HEK293T (cell line): ENCODE measurements around the gene IL3.

Source experiments
- CTCF ChIA-PET: fragments of 350-600 bp; formaldehyde crosslinking; extraction: SDS; loops from one replicate; lab custom pipeline; 2021; ENCODE audit warnings: antibody characterized with exemption, inconsistent platforms; lab: Yijun Ruan, JAX
- POLR2A ChIA-PET: fragments of 350-600 bp; formaldehyde crosslinking; extraction: SDS; loops from one replicate; lab custom pipeline; 2020; ENCODE audit warnings: antibody characterized with exemption, inconsistent platforms; lab: Yijun Ruan, JAX
- DNase-seq: peaks from one replicate; pipeline ENCODE4 v3.0.0; 2012; ENCODE audit warnings: mixed read lengths; ENCODE audit errors: extremely low spot score
- ARNT ChIP-seq: fragments of 450-650 bp; IDR thresholded peaks from 2 replicates; pipeline ENCODE4 v1.6.1; 2017; ENCODE audit warnings: mild to moderate bottlenecking
- BHLHE40 ChIP-seq: fragments of 450-650 bp; IDR thresholded peaks from 2 replicates; pipeline ENCODE4 v1.6.1; 2016; ENCODE audit warnings: mild to moderate bottlenecking, moderate library complexity, borderline replicate concordance
- CTBP1 ChIP-seq: fragments of 450-650 bp; IDR thresholded peaks from 2 replicates; pipeline ENCODE4 v1.6.1; 2016; ENCODE audit warnings: borderline replicate concordance
- ELF4 ChIP-seq: fragments of 450-650 bp; IDR thresholded peaks from 2 replicates; pipeline ENCODE4 v1.6.1; 2017; ENCODE audit warnings: antibody characterized with exemption
- FOXA1 ChIP-seq: fragments of 450-650 bp; IDR thresholded peaks from 2 replicates; pipeline ENCODE4 v1.6.1; 2016; ENCODE audit warnings: mild to moderate bottlenecking
- FOXK2 ChIP-seq: fragments of 450-650 bp; IDR thresholded peaks from 2 replicates; pipeline ENCODE4 v1.6.1; 2016; ENCODE audit warnings: mild to moderate bottlenecking
- FOXM1 ChIP-seq: fragments of 450-650 bp; IDR thresholded peaks from 2 replicates; pipeline ENCODE4 v1.6.1; 2017; ENCODE audit warnings: mild to moderate bottlenecking, borderline replicate concordance
- HDGF ChIP-seq: fragments of 450-650 bp; IDR thresholded peaks from 2 replicates; pipeline ENCODE4 v1.6.1; 2017; ENCODE audit warnings: antibody characterized with exemption, borderline replicate concordance
- L3MBTL2 ChIP-seq: fragments of 450-650 bp; conservative IDR thresholded peaks from 2 replicates; pipeline ENCODE4 v1.6.1; 2016; ENCODE audit warnings: mild to moderate bottlenecking
- LEF1 ChIP-seq: fragments of 450-650 bp; IDR thresholded peaks from 2 replicates; pipeline ENCODE4 v1.6.1; 2017; ENCODE audit warnings: mild to moderate bottlenecking, borderline replicate concordance
- NFRKB ChIP-seq: fragments of 450-650 bp; IDR thresholded peaks from 2 replicates; pipeline ENCODE4 v1.6.1; 2016; ENCODE audit warnings: mild to moderate bottlenecking, moderate library complexity
- PKNOX1 ChIP-seq: fragments of 450-650 bp; IDR thresholded peaks from 2 replicates; pipeline ENCODE4 v1.6.1; 2016
- SP1 ChIP-seq: fragments of 450-650 bp; IDR thresholded peaks from 2 replicates; pipeline ENCODE4 v1.6.1; 2017
- SUZ12 ChIP-seq: fragments of 450-650 bp; IDR thresholded peaks from 2 replicates; pipeline ENCODE4 v1.6.1; 2016; ENCODE audit warnings: mild to moderate bottlenecking
- TARDBP ChIP-seq: fragments of 450-650 bp; IDR thresholded peaks from 2 replicates; pipeline ENCODE4 v1.6.1; 2016
- ZNF384 ChIP-seq: fragments of 450-650 bp; IDR thresholded peaks from 2 replicates; pipeline ENCODE4 v1.6.1; 2016

Gene IL3

DNA sequence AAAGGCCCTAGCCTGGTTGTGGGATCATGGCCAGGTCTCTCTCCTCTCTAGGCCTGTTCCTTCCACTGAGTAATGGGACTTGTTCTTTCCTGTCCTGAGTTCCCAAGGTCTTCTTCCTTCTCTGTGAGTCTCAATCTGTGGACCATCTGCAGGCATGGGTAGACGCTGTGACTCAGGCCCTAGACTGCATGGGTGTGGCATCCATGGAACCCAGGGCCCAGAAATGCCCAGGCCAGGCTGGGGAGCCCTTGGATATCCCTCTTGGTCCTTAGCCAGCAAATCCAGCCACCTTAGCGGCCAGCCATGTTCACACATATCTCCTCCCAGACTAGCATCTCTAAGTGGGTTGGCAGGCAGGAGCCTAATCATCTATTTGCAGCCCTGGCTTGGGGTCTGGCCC is 46.7 kb upstream of the IL3 start:
- ChIA-PET POLR2A (no interaction called here), CTCF (no interaction called here)
- TF ChIP-seq ELF4, result no peak
- TF ChIP-seq FOXM1, result no peak
- TF ChIP-seq BHLHE40, result no peak
- TF ChIP-seq LEF1, result no peak
- no peak for TF ChIP-seq ZNF384
- TF ChIP-seq NFRKB, result no peak
- no peak for TF ChIP-seq PKNOX1
- TF ChIP-seq ARNT, result no peak
- TF ChIP-seq FOXA1, result no peak
- no peak for TF ChIP-seq SP1
- no peak for TF ChIP-seq HDGF
- TF ChIP-seq FOXK2, result no peak
- DNase-seq, result no peak

- TF ChIP-seq ELF4 (no peak), PKNOX1 (no peak), ZNF384 (no peak), FOXK2 (no peak), FOXA1 (no peak), CTBP1 (no peak), SP1 (no peak), FOXM1 (no peak), LEF1 (no peak)
- CTCF ChIA-PET, result interaction anchor here (1.5 kb wide), 1 partner anchor 9 kb away, joined by 3 read pairs; no protein-coding TSS in a partner anchor
Measured at GRCh38 chr5:132016721-132017250, 43.7 kb upstream of the IL3 start.

GRCh38 chr5:132017316-132017715 is 43.1 kb upstream of the IL3 start:
- ChIA-PET POLR2A (no interaction called here), CTCF (interaction anchor here (1.5 kb wide), 1 partner anchor 9 kb away, joined by 3 read pairs; no protein-coding TSS in a partner anchor)
- TF ChIP-seq L3MBTL2 (no peak), FOXM1 (no peak), SUZ12 (no peak), FOXK2 (no peak), LEF1 (no peak), TARDBP (no peak), CTBP1 (no peak), HDGF (no peak), ARNT (no peak), SP1 (no peak), ZNF384 (no peak), FOXA1 (no peak), PKNOX1 (no peak), NFRKB (no peak), BHLHE40 (no peak), ELF4 (no peak)
- DNase-seq, result no peak

More at GRCh38 chr5:132016721-132017250, 43.7 kb upstream of the IL3 start:
- no peak for DNase-seq
- POLR2A ChIA-PET, result no interaction called here

DNA sequence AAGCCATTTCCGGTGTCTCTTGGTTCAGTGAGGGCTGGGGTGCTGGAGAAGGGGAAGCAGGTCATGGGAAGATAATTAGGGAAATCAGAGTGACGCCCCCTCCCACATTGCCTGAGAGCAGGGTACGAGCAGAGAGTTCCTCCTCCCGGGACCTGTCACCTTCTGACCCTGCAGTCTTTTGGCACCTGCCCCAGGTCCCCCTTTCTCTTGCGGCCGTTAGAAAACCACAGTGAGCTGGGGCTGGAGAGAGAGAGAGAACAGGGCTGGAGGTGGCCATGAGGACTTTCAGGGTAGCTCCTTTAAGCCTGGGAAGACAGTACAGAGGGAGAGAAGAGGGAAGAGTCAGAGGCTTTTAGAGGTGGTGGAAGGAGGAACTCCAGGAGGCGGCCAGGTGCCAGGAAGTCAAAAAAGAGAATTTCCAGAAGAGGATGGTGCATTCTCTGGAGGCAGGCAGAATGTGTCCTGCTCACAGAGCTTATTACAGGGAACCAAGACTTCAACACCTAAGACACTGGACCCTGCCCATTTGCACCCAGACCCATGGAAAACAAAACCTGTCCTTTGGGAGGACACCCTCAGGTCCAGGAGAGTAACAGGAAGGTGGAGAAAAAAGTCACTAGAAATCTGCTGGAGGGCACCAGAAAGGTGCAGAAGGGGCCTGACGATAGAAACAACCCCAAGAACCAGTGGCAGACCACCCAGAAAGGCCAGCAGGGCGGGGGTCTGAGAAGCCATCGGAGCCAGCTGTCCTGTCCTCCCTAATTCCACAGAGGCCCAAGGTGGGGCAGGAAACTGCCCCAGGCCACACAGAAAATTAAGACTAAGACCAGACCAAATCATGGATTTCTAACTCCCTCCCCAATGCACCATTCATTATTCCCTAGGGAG is 42.5 kb upstream of the IL3 start:
- no peak for TF ChIP-seq ELF4
- no peak for TF ChIP-seq NFRKB
- no peak for TF ChIP-seq BHLHE40
- TF ChIP-seq ZNF384, result no peak
- no peak for TF ChIP-seq L3MBTL2
- ChIA-PET CTCF (no interaction called here), POLR2A (no interaction called here)
- no peak for DNase-seq

DNA sequence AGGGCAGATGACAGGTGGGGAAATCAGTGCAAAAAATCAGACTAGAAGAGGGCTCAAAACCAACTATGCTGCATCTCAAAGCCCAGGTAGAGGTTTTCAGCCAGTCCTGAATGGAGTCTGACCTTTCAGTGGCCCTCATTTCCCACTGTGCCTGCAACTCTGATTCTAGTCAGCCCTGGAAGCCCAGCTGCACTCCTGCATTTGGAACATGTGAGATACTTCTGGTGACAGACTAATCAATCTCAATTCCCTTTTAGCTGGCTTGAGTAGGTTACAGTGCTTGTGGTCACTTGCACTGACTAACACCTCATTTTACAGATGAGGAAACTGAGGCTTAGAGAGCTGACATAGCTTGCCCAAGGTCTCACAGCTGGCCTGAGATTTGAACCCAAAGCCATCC is 41.1 kb upstream of the IL3 start:
- POLR2A ChIA-PET, result no interaction called here
- TF ChIP-seq TARDBP, result no peak
- no peak for TF ChIP-seq CTBP1
- no peak for TF ChIP-seq FOXK2
- TF ChIP-seq BHLHE40, result no peak
- CTCF ChIA-PET, result no interaction called here
- no peak for DNase-seq

- DNase-seq, result no peak
- TF ChIP-seq ZNF384 (no peak), ARNT (no peak), LEF1 (no peak), NFRKB (no peak), CTBP1 (no peak), FOXA1 (no peak), FOXK2 (no peak), TARDBP (no peak), PKNOX1 (no peak), ELF4 (no peak)
- ChIA-PET POLR2A (no interaction called here), CTCF (no interaction called here)
Measured at GRCh38 chr5:132019857-132020555, 40.4 kb upstream of the IL3 start.
